Endothelial cell of umbilical vein (primary cell): ENCODE measurements around the gene CFAP69. TPM values are rescaled to one million over a fixed set of nuclear protein-coding genes. Genes with fewer than 3 reads are reported as not detected.

Experiments
- BruUV-seq: library from RNA; stranded (reverse); fragments of 400-500 nt; replicated peaks from 2 replicates; lab custom pipeline; 2021; lab: Mats Ljungman, UMichigan
- CTCF ChIA-PET: fragments of 300-600, 350-600 bp; sonication (Branson Sonifier 250); formaldehyde crosslinking; loops from one replicate; lab custom pipeline; 2021; ENCODE audit warnings: antibody characterized with exemption, inconsistent platforms; lab: Charles Lee
- POLR2A ChIA-PET: fragments of 300-600, 350-600 bp; sonication (Branson Sonifier 250); formaldehyde crosslinking; loops from one replicate; lab custom pipeline; 2021; ENCODE audit warnings: antibody characterized with exemption, inconsistent platforms; lab: Charles Lee
- DNase-seq: peaks from one replicate; pipeline ENCODE4 v3.0.0-alpha.2; 2011; ENCODE audit warnings: low read depth, low spot score
- FAIRE-seq: peaks from 2 replicates; lab custom pipeline; 2011; peaks lifted over from hg19 to GRCh38; lab: Jason Lieb, UNC
- H2AFZ ChIP-seq: 2 replicates; pipeline ENCODE4 v1.6.0; 2012; ENCODE audit warnings: low read depth, low read length, control low read depth, inconsistent platforms
- H3K27ac ChIP-seq: 2 replicates; pipeline ENCODE4 v1.5.1; 2011; ENCODE audit warnings: low read depth, mild to moderate bottlenecking, control low read depth, low read length, moderate library complexity; ENCODE audit not compliant: insufficient read depth
- H3K27me3 ChIP-seq, 2 experiments: 2 replicates each; pipeline versions ENCODE4 v1.6.0 to v1.6.1; 2011; ENCODE audit warnings: low read length in 2 of 2, mixed read lengths in 1 of 2; ENCODE audit not compliant: control insufficient read depth in 2 of 2, insufficient read depth in 2 of 2
- H3K36me3 ChIP-seq, 2 experiments: 2 replicates in 1 of 2; 3 replicates in 1 of 2; pipeline ENCODE4 v1.5.1; 2011; ENCODE audit warnings: low read length in 2 of 2, mild to moderate bottlenecking in 1 of 2, moderate library complexity in 1 of 2; ENCODE audit not compliant: control insufficient read depth in 2 of 2, insufficient read depth in 2 of 2; ENCODE audit errors: extremely low read depth in 1 of 2
- H3K4me1 ChIP-seq: 3 replicates; pipeline ENCODE4 v1.5.1; 2011; ENCODE audit warnings: mild to moderate bottlenecking, low read length; ENCODE audit not compliant: control insufficient read depth, insufficient read depth; ENCODE audit errors: extremely low read depth
- H3K4me2 ChIP-seq: 2 replicates; pipeline ENCODE4 v1.6.1; 2011; ENCODE audit warnings: low read length, control low read depth, mixed read lengths; ENCODE audit not compliant: insufficient read depth
- H3K4me3 ChIP-seq, 3 experiments: fragments of 200-600 bp in 1 of 3; sonication (generic), shearing (Covaris generic) in 1 of 3; replicated peaks in 1 of 3; 2 replicates each; pipeline ENCODE4 v1.5.1; 2011 to 2016; ENCODE audit warnings: control low read depth in 3 of 3, low read length in 3 of 3, mild to moderate bottlenecking in 2 of 3, inconsistent platforms in 1 of 3, low read depth in 1 of 3, moderate library complexity in 1 of 3; ENCODE audit not compliant: insufficient read depth in 1 of 3
- H3K79me2 ChIP-seq: 2 replicates; pipeline ENCODE4 v1.6.0; 2012; ENCODE audit warnings: low read length, inconsistent platforms; ENCODE audit not compliant: control insufficient read depth, insufficient read depth
- H3K9ac ChIP-seq: replicated peaks from 2 replicates; pipeline ENCODE3; 2011; ENCODE audit warnings: low read length, control low read depth; ENCODE audit not compliant: insufficient read depth; ENCODE audit errors: extremely low read depth
- H3K9me1 ChIP-seq: replicated peaks from 3 replicates; pipeline ENCODE4 v1.6.0; 2011; ENCODE audit warnings: mild to moderate bottlenecking, low read length; ENCODE audit not compliant: control insufficient read depth, insufficient read depth; ENCODE audit errors: extremely low read depth
- H3K9me3 ChIP-seq: replicated peaks from 2 replicates; pipeline ENCODE4 v1.5.1; 2012; ENCODE audit warnings: low read length, inconsistent platforms; ENCODE audit not compliant: control insufficient read depth, insufficient read depth
- H4K20me1 ChIP-seq: replicated peaks from 2 replicates; pipeline ENCODE3; 2011; ENCODE audit warnings: mild to moderate bottlenecking, low read length; ENCODE audit not compliant: control insufficient read depth, insufficient read depth; ENCODE audit errors: extremely low read depth
- EZH2 ChIP-seq: IDR thresholded peaks from 2 replicates; pipeline ENCODE4 v1.6.1; 2012; ENCODE audit warnings: borderline replicate concordance, low read depth, mild to moderate bottlenecking, moderate library complexity, low read length, inconsistent platforms; ENCODE audit not compliant: severe bottlenecking
- FOS ChIP-seq: IDR thresholded peaks from 2 replicates; pipeline ENCODE4 v1.6.1; 2011; ENCODE audit warnings: mild to moderate bottlenecking, low read length, moderate library complexity, borderline replicate concordance; ENCODE audit not compliant: insufficient read depth
- GATA2 ChIP-seq: IDR thresholded peaks from 2 replicates; pipeline ENCODE4 v1.7.0; 2011; ENCODE audit warnings: low read depth, mild to moderate bottlenecking, moderate library complexity, mixed read lengths, low read length; ENCODE audit not compliant: insufficient read length, insufficient read depth
- JUN ChIP-seq: IDR thresholded peaks from 2 replicates; pipeline ENCODE4 v1.6.1; 2011; ENCODE audit warnings: borderline replicate concordance, low read depth; ENCODE audit not compliant: insufficient read length, insufficient read depth
- MYC ChIP-seq: IDR thresholded peaks from one replicate; pipeline ENCODE4 v1.6.1; 2011; ENCODE audit warnings: mild to moderate bottlenecking, low read depth, low read length
- POLR2A ChIP-seq: IDR thresholded peaks from 2 replicates; pipeline ENCODE4 v1.6.1; 2012; ENCODE audit warnings: low read depth, mild to moderate bottlenecking, control low read depth, low read length
- POLR2AphosphoS5 ChIP-seq: IDR thresholded peaks from 2 replicates; pipeline ENCODE4 v1.6.1; 2012; ENCODE audit warnings: low read depth, mild to moderate bottlenecking, control low read depth, low read length, moderate library complexity; ENCODE audit not compliant: insufficient read depth
- dilution Hi-C: fragments of 300-500 bp; cut with MboI; formaldehyde crosslinking; loops from one replicate; pipeline ENCODE4 v1.15.0; 2019; ENCODE audit warnings: low sequenced_read_pairs; ENCODE audit not compliant: extremely low pct_ligation_motif_present
- intact Hi-C: fragments of 100-400 bp; cut with micrococcal nuclease; formaldehyde crosslinking; loops from one replicate; pipeline ENCODE4 v1.10.0; 2022
- polyA plus RNA-seq, 4 experiments: library from polyadenylated mRNA; depleted of rRNA in 3 of 4; stranded (reverse) in 3 of 4; unstranded in 1 of 4; fragments of >200 nt; gene quantifications; 2 replicates each; pipeline versions ENCODE4 v1.2.1 to v1.2.3, GENCODE V29; 2011 to 2012; ENCODE audit warnings: missing spikeins in 1 of 4
- total RNA-seq: library from RNA; stranded (reverse); gene quantifications from 2 replicates; pipeline ENCODE4 v1.2.3, GENCODE V29; 2021

The CFAP69 gene
- total and polyA plus RNA-seq, 2 donors (not counting 3 experiments of a cell fraction or from before 2014, with no cell fraction given), result 0.81 to 4.4 TPM

GRCh38 chr7:90239625-90240228 is 5.2 kb upstream of the CFAP69 start:
- no TSS peak for BruUV-seq
- TF ChIP-seq GATA2 (no peak), FOS (no peak), POLR2AphosphoS5 (no peak), JUN (no peak), EZH2 (no peak), POLR2A (no peak), MYC (no peak)
- Histone ChIP-seq H3K4me1 (peaks cover 2% of the 10 kb centered on the region), H3K79me2 (no peaks in the 10 kb centered on the region), H3K27me3 (no peaks in the 10 kb centered on the region), H3K9ac (no peak overlapping the region), H3K9me3 (no peaks in the 10 kb centered on the region), H3K4me2 (no peak overlapping the region), H3K27ac (no peak overlapping the region), H3K9me1 (no peaks in the 10 kb centered on the region), H3K36me3 (no peaks in the 10 kb centered on the region), H2AFZ (no peak overlapping the region), H4K20me1 (no peaks in the 10 kb centered on the region), H3K4me3 (no peak overlapping the region)
- no peak for FAIRE-seq
- dilution Hi-C loops (no loop called here), intact Hi-C loops (no loop called here)
- ChIA-PET CTCF (no interaction called here), POLR2A (no interaction called here)
- DNase-seq, result no peak
